ENCODE measurements around the gene F10.

- no peak for TF ChIP-seq CTCF (conservative IDR thresholded peaks at IDR 0.05; ENCODE audit: low read length)
- no peak for TF ChIP-seq EZH2phosphoT487 (IDR thresholded peaks at IDR 0.05; ENCODE audit: borderline replicate concordance)
These were observed 26.4 kb upstream of the F10 start for GRCh38 chr13:113096052-113096744.
